Middle frontal gyrus (tissue), 1 donor: ENCODE results near the gene TTLL13.
"Not testable (repeated sequence)": the region's sequence is repeated elsewhere in the genome, so short reads cannot be mapped to it uniquely, and the experiment has no call there.

Experiments used
- DNase-seq: peaks from one replicate; pipeline ENCODE4 v3.0.0-alpha.2; 2015; ENCODE audit warnings: low spot score; ENCODE audit errors: extremely low spot score

TTLL13 gene

GRCh38 chr15:90234096-90234988 lies 15.0 kb upstream of the TTLL13 start, which contains the start of gene GDPGP1:
GDPGP1 (plus strand) TSS chr15:90234209; CDS start chr15:90240909, 6,700 bp downstream.
- DNase-seq: peak; percentile 92

DNA sequence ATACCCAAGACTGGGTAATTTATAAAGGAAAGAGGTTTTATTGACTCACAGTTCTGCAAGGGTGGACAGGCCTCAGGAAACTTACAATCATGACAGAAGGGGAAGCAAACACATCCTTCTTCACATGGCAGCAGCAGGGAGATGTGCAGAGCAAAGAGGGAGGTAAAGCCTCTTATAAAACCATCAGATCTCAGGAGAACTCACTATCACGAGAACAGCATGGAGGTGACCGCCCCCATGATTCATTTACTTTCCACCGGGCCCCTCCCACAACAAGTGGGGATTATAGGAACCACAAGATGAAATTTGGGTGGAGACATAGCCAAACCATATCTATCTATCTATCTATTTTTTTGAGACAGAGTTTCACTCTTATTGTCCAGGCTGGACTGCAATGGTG lies 10.0 kb upstream of the TTLL13 start:
- DNase-seq: no peak

GRCh38 chr15:90240856-90241255 lies 8.5 kb upstream of the TTLL13 start:
- DNase-seq: no peak

- no peak for DNase-seq
Measured at GRCh38 chr15:90241343-90242192, 7.8 kb upstream of the TTLL13 start.

DNA sequence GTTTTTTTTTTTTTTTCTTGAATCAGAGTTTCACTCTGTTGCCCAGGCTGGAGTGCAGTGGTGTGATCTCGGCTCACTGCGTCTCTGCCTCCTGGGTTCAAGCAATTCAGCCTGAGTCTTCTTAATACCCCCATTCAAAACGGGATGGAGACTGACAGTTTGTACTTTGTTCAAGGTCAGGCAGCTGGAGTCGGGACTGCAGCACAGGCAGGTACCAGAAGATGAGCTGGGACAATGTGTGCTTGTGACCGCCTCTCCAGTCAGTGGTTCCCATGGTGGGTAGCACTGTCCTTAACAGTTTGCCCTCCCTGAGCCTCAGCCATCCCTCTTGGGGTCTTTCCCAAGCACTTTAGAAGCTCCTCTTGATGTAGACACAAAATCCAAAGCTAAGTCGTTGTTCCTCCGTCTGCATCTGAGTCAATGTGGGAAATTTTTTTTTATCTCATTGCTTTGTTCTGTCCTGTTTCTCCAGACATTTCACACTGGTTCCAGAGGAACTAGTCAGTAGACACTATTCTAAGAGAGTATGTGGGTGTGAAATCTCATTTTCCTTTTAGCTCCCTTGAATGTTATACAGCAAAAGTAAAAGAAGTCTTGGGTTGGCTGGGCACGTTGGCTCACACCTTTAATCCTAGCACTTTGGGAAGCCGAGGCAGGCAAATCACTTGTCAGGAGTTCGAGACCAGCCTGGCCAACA lies 5.3 kb upstream of the TTLL13 start:
- DNase-seq: peak; percentile 53

DNA sequence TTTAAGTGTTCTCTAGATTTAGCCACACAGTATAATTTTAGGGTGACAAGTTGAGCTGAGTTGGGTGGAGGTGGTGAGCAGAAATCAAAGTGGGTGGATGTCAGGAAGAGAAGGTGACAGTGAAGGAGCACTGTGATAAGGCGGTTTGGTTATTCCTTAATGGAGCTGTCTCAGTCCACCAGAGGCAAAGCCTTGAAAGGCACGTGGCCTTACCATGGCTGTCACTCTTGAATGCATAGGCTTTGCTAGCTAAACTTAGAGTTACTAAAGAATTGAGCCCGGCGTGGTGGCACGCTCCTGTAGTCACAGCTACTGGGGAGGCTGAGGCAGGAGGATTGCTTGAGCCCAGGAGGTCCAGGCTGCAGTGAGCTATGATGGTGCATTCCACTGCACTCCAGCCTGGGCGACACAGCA lies 560 bp upstream of the TTLL13 start:
- DNase-seq: no peak

GRCh38 chr15:90257776-90258175 lies 8.4 kb downstream of the TTLL13 start:
- no peak for DNase-seq

- DNase-seq: no peak
Measured at GRCh38 chr15:90259524-90259923, 10.2 kb downstream of the TTLL13 start.

- DNase-seq: not testable (repeated sequence)
Measured at GRCh38 chr15:90260731-90261130, 11.4 kb downstream of the TTLL13 start.

- no peak for DNase-seq
Measured at GRCh38 chr15:90261811-90262210, 12.5 kb downstream of the TTLL13 start.

DNA sequence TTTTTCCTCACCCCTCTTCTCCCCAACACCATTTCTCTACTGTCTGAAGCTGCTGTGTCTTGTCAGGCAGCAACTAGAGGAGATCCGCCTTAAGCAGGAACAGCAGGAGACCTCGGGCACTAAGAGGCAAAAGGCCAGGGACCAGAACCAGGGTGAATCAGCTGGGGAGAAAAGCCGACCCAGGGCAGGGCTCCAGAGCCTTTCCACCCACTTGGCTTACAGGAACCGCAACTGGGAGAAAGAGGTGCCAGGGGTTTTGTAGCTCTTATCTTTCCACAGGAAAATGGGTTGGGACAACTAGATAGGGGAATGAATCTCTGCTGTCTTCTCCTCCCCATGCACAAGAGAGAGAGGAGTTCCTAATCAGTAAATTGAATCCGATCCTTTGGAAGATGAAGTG lies 13.1 kb downstream of the TTLL13 start:
- DNase-seq: no peak

DNA sequence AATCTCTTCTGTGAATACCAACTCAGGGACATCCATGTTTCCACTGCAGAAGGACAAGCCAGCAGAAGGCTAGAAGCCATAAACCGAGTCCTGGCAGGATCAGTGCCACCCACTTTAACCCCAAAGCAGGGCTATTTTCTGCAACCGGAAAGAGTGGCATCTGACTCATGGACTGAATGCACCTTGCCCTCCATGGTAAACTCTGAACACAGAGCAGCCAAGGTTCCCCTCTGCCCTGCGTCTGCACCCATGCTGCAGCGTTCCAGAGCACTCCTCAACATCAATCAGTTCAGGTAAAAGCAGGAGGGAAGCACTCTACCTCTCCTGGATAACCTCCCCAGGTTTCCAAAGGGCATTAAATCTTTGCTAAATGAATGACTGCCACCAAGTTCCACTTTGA lies 15.3 kb downstream of the TTLL13 start:
- no peak for DNase-seq

GRCh38 chr15:90265271-90266060 lies 16.1 kb downstream of the TTLL13 start, which contains the start of gene NGRN:
NGRN (plus strand) TSS chr15:90265672; CDS start chr15:90265713, 41 bp downstream.
- peak; percentile 91 for DNase-seq

GRCh38 chr15:90266061-90266431 lies 16.7 kb downstream of the TTLL13 start:
- no peak for DNase-seq

- no peak for DNase-seq
Measured at GRCh38 chr15:90266485-90266884, 17.1 kb downstream of the TTLL13 start.

DNA sequence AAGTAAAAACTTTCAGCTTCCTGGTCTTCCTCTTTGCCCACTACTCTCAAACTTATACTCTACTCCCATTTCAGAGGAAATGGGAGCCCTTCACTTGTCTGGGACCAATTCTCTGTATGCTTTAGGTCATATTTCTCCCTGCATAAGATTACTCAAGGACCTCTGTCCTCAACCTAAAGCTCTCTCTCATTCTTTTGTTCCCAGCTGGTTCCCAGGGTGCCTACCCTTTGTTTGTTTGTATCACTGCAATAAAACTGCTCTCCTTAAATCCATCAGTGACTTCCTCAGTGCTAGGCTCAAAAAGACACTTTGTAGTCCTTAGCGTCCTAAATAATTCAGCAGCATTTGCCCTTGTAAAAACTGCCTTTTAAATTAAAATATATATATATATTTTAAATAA lies 19.1 kb downstream of the TTLL13 start:
- DNase-seq: no peak

DNA sequence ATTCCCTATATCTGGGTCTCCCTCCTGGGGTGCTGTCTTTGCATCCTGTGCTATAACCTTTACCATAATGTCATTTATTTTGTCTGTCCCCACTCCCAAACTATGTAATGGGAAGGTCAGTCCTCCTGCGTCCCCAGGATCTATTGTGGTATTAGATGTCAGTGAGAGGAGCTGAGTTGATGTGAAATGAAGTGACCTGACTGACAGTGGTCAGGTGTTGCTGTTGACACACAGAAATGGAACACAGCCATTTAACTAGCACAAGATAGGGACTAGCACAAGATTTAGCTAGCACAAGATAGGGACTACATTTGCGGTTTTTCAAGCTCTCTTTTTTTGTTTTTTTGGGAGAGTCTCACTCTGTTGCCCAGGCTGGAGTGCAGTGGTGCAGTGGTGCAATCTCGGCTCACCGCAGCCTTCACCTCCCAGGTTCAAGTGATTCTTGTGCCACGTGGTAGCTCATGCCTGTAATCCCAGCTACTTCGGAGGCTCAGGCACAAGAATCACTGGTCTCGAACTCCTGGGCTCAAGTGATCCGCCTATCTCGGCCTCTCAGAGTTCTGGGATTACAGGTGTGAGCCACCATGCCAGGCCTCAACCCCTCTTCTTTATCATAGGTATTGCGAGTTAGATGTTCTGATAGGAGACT lies 21.3 kb downstream of the TTLL13 start:
- DNase-seq: no peak

DNA sequence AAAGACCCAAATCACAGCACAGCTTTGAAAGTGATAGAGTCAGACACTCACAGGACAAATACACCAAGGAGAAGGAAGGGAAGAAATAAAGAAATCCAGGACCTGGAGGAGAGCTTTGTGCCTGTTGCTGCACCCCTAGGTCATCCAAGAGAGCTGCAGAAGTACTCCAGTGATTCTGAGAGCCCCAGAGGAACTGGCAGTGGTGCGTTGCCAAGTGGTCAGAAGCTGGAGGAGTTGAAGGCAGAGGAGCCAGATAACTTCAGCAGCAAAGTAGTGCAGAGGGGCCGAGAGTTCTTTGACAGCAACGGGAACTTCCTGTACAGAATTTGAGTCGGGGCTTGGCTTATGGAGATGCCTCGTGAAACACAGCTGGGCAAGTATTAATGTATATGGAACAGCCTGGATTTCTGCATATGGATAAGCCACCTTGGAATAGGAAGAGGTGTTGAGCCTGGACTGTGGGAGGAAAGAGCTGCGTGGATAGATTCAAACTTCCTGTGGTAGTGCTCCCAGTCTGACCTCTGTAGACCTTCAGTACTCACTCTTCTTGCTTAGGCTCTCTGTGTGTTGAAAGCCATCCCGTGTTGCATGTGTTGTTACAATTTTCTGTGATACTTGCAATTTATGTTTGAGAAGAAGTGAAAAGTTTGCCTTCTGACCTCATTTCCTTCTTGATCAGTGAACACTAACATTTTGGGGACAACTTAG lies 22.3 kb downstream of the TTLL13 start:
- DNase-seq: no peak

DNA sequence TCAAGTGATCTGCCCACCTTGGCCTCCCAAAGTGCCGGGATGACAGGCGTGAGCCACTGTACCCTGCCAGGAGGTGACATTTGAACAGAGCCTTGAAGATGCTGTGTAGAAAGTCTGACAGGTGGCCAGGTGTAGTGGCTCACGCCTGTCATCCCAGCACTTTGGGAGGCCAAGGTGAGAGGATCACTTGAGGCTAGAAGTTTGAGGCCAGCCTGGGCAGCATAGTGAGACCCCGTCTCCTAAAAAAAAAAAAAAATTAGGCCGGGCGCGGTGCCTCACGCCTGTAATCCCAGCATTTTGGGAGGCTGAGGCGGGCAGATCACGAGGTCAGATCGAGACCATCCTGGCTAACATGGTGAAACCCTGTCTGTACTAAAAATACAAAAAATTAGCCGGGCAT lies 29.1 kb downstream of the TTLL13 start:
- DNase-seq: not testable (repeated sequence)

- not testable (repeated sequence) for DNase-seq
Measured at GRCh38 chr15:90280743-90281142, 31.4 kb downstream of the TTLL13 start.
